ENCODE measurements around the gene CSAD.

Gene CSAD

GRCh38 chr12:53200107-53200457 is 19.4 kb upstream of the CSAD start:
- no peak for DNase-seq (ENCODE audit: low read depth)
- H3K4me3 ChIP-seq (ENCODE audit: control insufficient read depth, low read depth, low read length): no peak overlapping the region
- TF ChIP-seq CTCF (IDR thresholded peaks at IDR 0.05; ENCODE audit: control insufficient read depth, insufficient read depth, low read depth, low read length, missing control alignments): no peak

- DNase-seq (ENCODE audit: low read depth): no peak
- H3K4me3 ChIP-seq (ENCODE audit: control insufficient read depth, low read depth, low read length): no peak overlapping the region
- TF ChIP-seq CTCF (IDR thresholded peaks at IDR 0.05; ENCODE audit: control insufficient read depth, insufficient read depth, low read depth, low read length, missing control alignments): no peak
Measured at GRCh38 chr12:53199700-53200099, 19.0 kb upstream of the CSAD start.

GRCh38 chr12:53198486-53199110 is 17.9 kb upstream of the CSAD start:
- no peak for DNase-seq (ENCODE audit: low read depth)
- no peak overlapping the region for H3K4me3 ChIP-seq (ENCODE audit: control insufficient read depth, low read depth, low read length)
- TF ChIP-seq CTCF (IDR thresholded peaks at IDR 0.05; ENCODE audit: control insufficient read depth, insufficient read depth, low read depth, low read length, missing control alignments): no peak

- no peak for DNase-seq (ENCODE audit: low read depth)
- no peak for TF ChIP-seq CTCF (IDR thresholded peaks at IDR 0.05; ENCODE audit: control insufficient read depth, insufficient read depth, low read depth, low read length, missing control alignments)
- H3K4me3 ChIP-seq (ENCODE audit: control insufficient read depth, low read depth, low read length): no peak overlapping the region
Measured at GRCh38 chr12:53197011-53197640, 16.4 kb upstream of the CSAD start.

- TF ChIP-seq CTCF (IDR thresholded peaks at IDR 0.05; ENCODE audit: control insufficient read depth, insufficient read depth, low read depth, low read length, missing control alignments): no peak
- DNase-seq (ENCODE audit: low read depth): no peak
- H3K4me3 ChIP-seq (ENCODE audit: control insufficient read depth, low read depth, low read length): no peak overlapping the region
Measured at GRCh38 chr12:53196486-53196885, 15.8 kb upstream of the CSAD start.

GRCh38 chr12:53195516-53196420 is 15.0 kb upstream of the CSAD start:
- no peak for DNase-seq (ENCODE audit: low read depth)
- no peak overlapping the region for H3K4me3 ChIP-seq (ENCODE audit: control insufficient read depth, low read depth, low read length)

More at GRCh38 chr12:53195516-53196420, 15.0 kb upstream of the CSAD start:
- TF ChIP-seq CTCF (IDR thresholded peaks at IDR 0.05; ENCODE audit: control insufficient read depth, insufficient read depth, low read depth, low read length, missing control alignments): no peak
